ENCODE data around the gene ONECUT2. TPM values are rescaled to one million over a fixed set of nuclear protein-coding genes. Genes with fewer than 3 reads are reported as not detected.
A peak's percentile ranks its signal among the peaks of the same experiment; 100 is the strongest.

ONECUT2 gene
- total RNA-seq, 1 experiment from 2014 or later, result 4.3 TPM

GRCh38 chr18:57436965-57437333 is 1.8 kb downstream of the ONECUT2 start:
- RAD21 ChIA-PET (ENCODE audit: low non-redundant PET in 1 of 2, low total read pairs in 2 of 2, uncharacterized antibody in 2 of 2, unreplicated experiment in 2 of 2), result no interaction called here
- Histone ChIP-seq H3K27me3 (ENCODE audit: insufficient read depth, low read length) (peaks cover 27% of the 10 kb centered on the region), H3K27ac (ENCODE audit: low read depth, low read length) (no peak overlapping the region), H3K9ac (ENCODE audit: low read length) (no peak overlapping the region), H3K4me2 (ENCODE audit: low read length) (no peak overlapping the region; the same call in 1 of the 2 replicates), H3K79me2 (ENCODE audit: insufficient read depth, low read length) (peaks cover 5% of the 10 kb centered on the region; the same call in 1 of the 2 replicates), H3K4me3 (replicated peaks in 1 of 2; ENCODE audit: low read depth in 1 of 2, low read length in 2 of 2) (no peak overlapping the region), H3K4me1 (ENCODE audit: control insufficient read depth in 1 of 2, insufficient read depth in 2 of 2, low read length in 2 of 2) (peaks cover 18 to 33% of the 10 kb centered on the region in 2 experiments; a peak in 3 of 4 replicates), H2AFZ (ENCODE audit: low read depth, low read length, poor library complexity, severe bottlenecking) (no peak overlapping the region), H3K9me2 (ENCODE audit: insufficient read depth) (no peaks in the 10 kb centered on the region), H4K20me1 (ENCODE audit: insufficient read depth) (no peaks in the 10 kb centered on the region), H3K36me3 (ENCODE audit: control insufficient read depth in 1 of 2, insufficient read depth in 2 of 2, low read length in 2 of 2) (no peaks in the 10 kb centered on the region), H3K9me3 (ENCODE audit: control insufficient read depth in 1 of 2, insufficient read depth in 1 of 2, low read depth in 1 of 2, low read length in 2 of 2) (no peaks in the 10 kb centered on the region)
- intact Hi-C loops (cut with micrococcal nuclease), result loop anchor here (2.0 to 5.0 kb wide), 2 partner anchors 230 to 568 kb away; no protein-coding TSS in a partner anchor
- CTCF ChIA-PET, result interaction anchor here (1.4 to 1.8 kb wide), 2 partner anchors 9 to 567 kb away, joined by 3 to 8 read pairs; no protein-coding TSS in a partner anchor
- POLR2A ChIA-PET, result no interaction called here
- DNase-seq (ENCODE audit: low read depth, low spot score) (no peak), ATAC-seq (no peak)
- BruUV-seq (replicated peaks), result no TSS peak
- TF ChIP-seq ATF3 (IDR thresholded peaks at IDR 0.05) (no peak), EZH2phosphoT487 (IDR thresholded peaks at IDR 0.05; ENCODE audit: borderline replicate concordance) (no peak)

GRCh38 chr18:57437402-57437765 is 2.2 kb downstream of the ONECUT2 start:
- Histone ChIP-seq H3K4me1 (ENCODE audit: control insufficient read depth in 1 of 2, insufficient read depth in 2 of 2, low read length in 2 of 2) (peaks cover 18 to 33% of the 10 kb centered on the region in 2 experiments; a peak in 3 of 4 replicates), H3K9ac (ENCODE audit: low read length) (no peak overlapping the region), H2AFZ (ENCODE audit: low read depth, low read length, poor library complexity, severe bottlenecking) (no peak overlapping the region), H3K36me3 (ENCODE audit: control insufficient read depth in 1 of 2, insufficient read depth in 2 of 2, low read length in 2 of 2) (no peaks in the 10 kb centered on the region), H3K27ac (ENCODE audit: low read depth, low read length) (no peak overlapping the region), H3K27me3 (ENCODE audit: insufficient read depth, low read length) (peaks cover 23% of the 10 kb centered on the region), H3K79me2 (ENCODE audit: insufficient read depth, low read length) (peaks cover 5% of the 10 kb centered on the region; the same call in 1 of the 2 replicates), H3K4me2 (ENCODE audit: low read length) (peak overlapping the region; percentile 56), H3K4me3 (replicated peaks in 1 of 2; ENCODE audit: low read depth in 1 of 2, low read length in 2 of 2) (peak overlapping the region; percentile 8 to 13; a peak in 1 of 4 replicates), H3K9me2 (ENCODE audit: insufficient read depth) (no peaks in the 10 kb centered on the region), H3K9me3 (ENCODE audit: control insufficient read depth in 1 of 2, insufficient read depth in 1 of 2, low read depth in 1 of 2, low read length in 2 of 2) (no peaks in the 10 kb centered on the region), H4K20me1 (ENCODE audit: insufficient read depth) (no peaks in the 10 kb centered on the region)
- RAD21 ChIA-PET (ENCODE audit: low non-redundant PET in 1 of 2, low total read pairs in 2 of 2, uncharacterized antibody in 2 of 2, unreplicated experiment in 2 of 2), result no interaction called here
- no peak for DNase-seq (ENCODE audit: low read depth, low spot score)
- no peak for ATAC-seq
- intact Hi-C loops (cut with micrococcal nuclease), result loop anchor here (2.0 to 5.0 kb wide), 2 partner anchors 230 to 569 kb away; no protein-coding TSS in a partner anchor
- TF ChIP-seq TCF7L2 (IDR thresholded peaks at IDR 0.05; ENCODE audit: borderline replicate concordance, extremely low read depth, insufficient read depth, insufficient read length) (no peak), SRF (IDR thresholded peaks at IDR 0.05; ENCODE audit: low read depth) (no peak), CTCF (IDR thresholded peaks at IDR 0.05 in 2 of 3, conservative IDR thresholded peaks at IDR 0.05 in 1 of 3; ENCODE audit: borderline replicate concordance in 1 of 3, insufficient read depth in 1 of 3, low read depth in 2 of 3, low read length in 2 of 3) (no peak), CBX3 (IDR thresholded peaks at IDR 0.05; ENCODE audit: low read depth) (no peak), ZNF274 (IDR thresholded peaks at IDR 0.05; ENCODE audit: low read depth, low read length) (no peak), EZH2 (IDR thresholded peaks at IDR 0.05) (no peak), FOSL1 (IDR thresholded peaks at IDR 0.05; ENCODE audit: low read depth) (no peak), POLR2AphosphoS5 (IDR thresholded peaks at IDR 0.05; ENCODE audit: low read depth, low read length) (no peak), CEBPB (IDR thresholded peaks at IDR 0.05; ENCODE audit: low read depth) (no peak), EGR1 (IDR thresholded peaks at IDR 0.05; ENCODE audit: low read depth) (no peak), MAX (IDR thresholded peaks at IDR 0.05) (no peak), JUND (IDR thresholded peaks at IDR 0.05) (no peak), EZH2phosphoT487 (IDR thresholded peaks at IDR 0.05; ENCODE audit: borderline replicate concordance) (no peak), SIN3A (IDR thresholded peaks at IDR 0.05; ENCODE audit: low read depth) (no peak), POLR2A (IDR thresholded peaks at IDR 0.05; ENCODE audit: borderline replicate concordance, extremely low read depth, insufficient read depth, insufficient read length) (no peak)
- CTCF ChIA-PET, result interaction anchor here (1.4 to 1.8 kb wide), 2 partner anchors 8 to 568 kb away, joined by 3 to 8 read pairs; no protein-coding TSS in a partner anchor
- TSS peak; percentile 36 for BruUV-seq (replicated peaks)
- POLR2A ChIA-PET, result no interaction called here

Measured in HCT116 (cell line).